Bronchial epithelial cell (primary cell): ENCODE measurements around the gene GNAL. TPM values are rescaled to one million over a fixed set of nuclear protein-coding genes. Genes with fewer than 3 reads are reported as not detected.
A peak's percentile ranks its signal among the peaks of the same experiment; 100 is the strongest.

ENCODE experiments used
- DNase-seq: peaks from one replicate; pipeline ENCODE4 v3.0.0-alpha.2; 2010; ENCODE audit warnings: low read depth
- FAIRE-seq: peaks from 2 replicates; lab custom pipeline; 2011; peaks lifted over from hg19 to GRCh38; lab: Jason Lieb, UNC
- H3K27me3 ChIP-seq: 2 replicates; pipeline ENCODE4 v1.5.1; 2011; ENCODE audit warnings: low read length; ENCODE audit not compliant: control insufficient read depth, insufficient read depth
- H3K36me3 ChIP-seq: 2 replicates; pipeline ENCODE4 v1.5.1; 2011; ENCODE audit warnings: low read length; ENCODE audit not compliant: control insufficient read depth, insufficient read depth
- H3K4me3 ChIP-seq: 2 replicates; pipeline ENCODE4 v1.5.1; 2011; ENCODE audit warnings: mild to moderate bottlenecking, low read depth, low read length, control low read depth
- total RNA-seq: library from RNA; depleted of rRNA; stranded (reverse); fragments of >200 nt; gene quantifications from 2 replicates; pipeline ENCODE4 v1.2.1, GENCODE V29; 2014
- TF ChIP-seq, protein P1 (sequence below): IDR thresholded peaks from 2 replicates; pipeline ENCODE4 v1.5.1; 2011; ENCODE audit warnings: mild to moderate bottlenecking, moderate library complexity, low read length, control low read depth, inconsistent platforms; ENCODE audit not compliant: insufficient read depth, severe bottlenecking

The GNAL gene
- total RNA-seq, 1 donor from 2014 or later: 10.8 TPM

- peak; percentile 10 for DNase-seq
- no peak for FAIRE-seq
- TF ChIP-seq, protein P1, sequence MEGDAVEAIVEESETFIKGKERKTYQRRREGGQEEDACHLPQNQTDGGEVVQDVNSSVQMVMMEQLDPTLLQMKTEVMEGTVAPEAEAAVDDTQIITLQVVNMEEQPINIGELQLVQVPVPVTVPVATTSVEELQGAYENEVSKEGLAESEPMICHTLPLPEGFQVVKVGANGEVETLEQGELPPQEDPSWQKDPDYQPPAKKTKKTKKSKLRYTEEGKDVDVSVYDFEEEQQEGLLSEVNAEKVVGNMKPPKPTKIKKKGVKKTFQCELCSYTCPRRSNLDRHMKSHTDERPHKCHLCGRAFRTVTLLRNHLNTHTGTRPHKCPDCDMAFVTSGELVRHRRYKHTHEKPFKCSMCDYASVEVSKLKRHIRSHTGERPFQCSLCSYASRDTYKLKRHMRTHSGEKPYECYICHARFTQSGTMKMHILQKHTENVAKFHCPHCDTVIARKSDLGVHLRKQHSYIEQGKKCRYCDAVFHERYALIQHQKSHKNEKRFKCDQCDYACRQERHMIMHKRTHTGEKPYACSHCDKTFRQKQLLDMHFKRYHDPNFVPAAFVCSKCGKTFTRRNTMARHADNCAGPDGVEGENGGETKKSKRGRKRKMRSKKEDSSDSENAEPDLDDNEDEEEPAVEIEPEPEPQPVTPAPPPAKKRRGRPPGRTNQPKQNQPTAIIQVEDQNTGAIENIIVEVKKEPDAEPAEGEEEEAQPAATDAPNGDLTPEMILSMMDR: no peak
- no peak overlapping the region for H3K4me3 ChIP-seq
- H3K36me3 ChIP-seq: no peaks in the 10 kb centered on the region
- H3K27me3 ChIP-seq: no peaks in the 10 kb centered on the region
Measured at GRCh38 chr18:11860594-11861450, 171.8 kb downstream of the GNAL start.

DNA sequence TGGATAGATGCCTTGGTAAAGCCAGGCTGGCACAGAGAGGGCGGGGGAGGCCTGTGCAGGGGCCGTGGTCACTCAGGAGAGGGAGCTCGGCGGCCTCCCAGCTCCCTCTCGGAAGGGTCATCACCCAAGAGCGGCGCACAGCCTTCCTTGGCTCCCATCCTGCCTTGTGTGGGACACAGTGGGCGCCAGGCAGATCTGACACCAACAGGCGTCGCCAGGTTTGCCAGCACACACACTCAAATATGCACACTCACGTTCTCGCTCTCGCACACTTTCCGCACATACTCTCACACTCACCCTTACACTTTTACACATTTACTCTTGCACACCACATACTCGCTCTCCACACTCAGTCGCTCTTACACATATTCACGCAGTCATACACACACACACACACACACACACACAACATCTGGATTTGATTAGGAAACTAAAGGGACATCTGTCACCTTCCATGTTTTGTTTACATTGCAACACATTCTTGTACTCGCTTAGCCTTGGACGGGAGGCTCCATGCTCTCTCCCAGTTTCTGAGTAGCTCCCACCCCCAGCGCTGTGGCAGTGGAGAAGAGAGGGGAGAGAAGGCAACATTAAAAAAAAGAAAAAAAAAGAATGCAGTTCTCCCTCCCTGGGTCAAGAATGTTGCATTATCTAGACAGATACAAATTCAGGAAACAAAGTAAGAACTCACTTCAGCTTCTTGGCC, 172.7 kb downstream of the GNAL start:
- H3K36me3 ChIP-seq: peaks cover 2% of the 10 kb centered on the region
- FAIRE-seq (no peak), DNase-seq (no peak)
- no peaks in the 10 kb centered on the region for H3K27me3 ChIP-seq
- H3K4me3 ChIP-seq: no peak overlapping the region
- TF ChIP-seq, protein P1: no peak

- peaks cover 5% of the 10 kb centered on the region for H3K36me3 ChIP-seq
- no peak overlapping the region for H3K4me3 ChIP-seq
- TF ChIP-seq, protein P1: no peak
- FAIRE-seq (no peak), DNase-seq (no peak)
- no peaks in the 10 kb centered on the region for H3K27me3 ChIP-seq
Measured at GRCh38 chr18:11862468-11863137, 173.5 kb downstream of the GNAL start.

GRCh38 chr18:11864471-11864870, 175.4 kb downstream of the GNAL start:
- peaks cover 9% of the 10 kb centered on the region for H3K36me3 ChIP-seq
- no peak overlapping the region for H3K4me3 ChIP-seq
- no peaks in the 10 kb centered on the region for H3K27me3 ChIP-seq
- TF ChIP-seq, protein P1: no peak
- FAIRE-seq (no peak), DNase-seq (no peak)

DNA sequence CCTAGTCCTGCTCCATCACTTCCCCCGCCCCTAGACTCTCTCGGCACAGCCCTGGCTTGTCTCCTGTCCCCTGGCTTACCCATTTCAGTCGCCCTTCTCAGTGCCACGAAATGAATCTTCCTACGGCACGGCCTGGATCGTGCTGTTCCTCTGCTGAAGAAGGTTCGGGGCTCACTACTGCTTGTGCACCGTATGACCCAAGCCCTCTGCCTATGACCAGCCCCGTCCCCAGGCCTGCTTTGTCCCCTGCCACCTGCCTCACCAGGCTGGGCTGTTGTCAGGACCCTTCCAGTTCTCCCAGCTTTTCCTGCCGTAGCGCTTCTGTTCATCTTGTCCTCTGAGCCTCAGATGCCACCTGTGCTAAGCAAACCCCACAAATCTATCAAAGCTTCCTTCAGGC, 176.0 kb downstream of the GNAL start:
- DNase-seq (no peak), FAIRE-seq (no peak)
- H3K27me3 ChIP-seq: no peaks in the 10 kb centered on the region
- TF ChIP-seq, protein P1: no peak
- H3K4me3 ChIP-seq: no peak overlapping the region
- H3K36me3 ChIP-seq: peaks cover 9% of the 10 kb centered on the region
